GM18519 (cell line): Measurements from ENCODE around the gene OSTN.
A peak's percentile ranks its signal among the peaks of the same experiment; 100 is the strongest.

Experiments used
- ATAC-seq: cut with Tn5 transposase; IDR thresholded peaks from one replicate; pipeline ENCODE4 v1.9.1; 2021; ENCODE audit warnings: mild to moderate bottlenecking, moderate library complexity; ENCODE audit not compliant: unreplicated experiment, low FRiP score

OSTN gene

DNA sequence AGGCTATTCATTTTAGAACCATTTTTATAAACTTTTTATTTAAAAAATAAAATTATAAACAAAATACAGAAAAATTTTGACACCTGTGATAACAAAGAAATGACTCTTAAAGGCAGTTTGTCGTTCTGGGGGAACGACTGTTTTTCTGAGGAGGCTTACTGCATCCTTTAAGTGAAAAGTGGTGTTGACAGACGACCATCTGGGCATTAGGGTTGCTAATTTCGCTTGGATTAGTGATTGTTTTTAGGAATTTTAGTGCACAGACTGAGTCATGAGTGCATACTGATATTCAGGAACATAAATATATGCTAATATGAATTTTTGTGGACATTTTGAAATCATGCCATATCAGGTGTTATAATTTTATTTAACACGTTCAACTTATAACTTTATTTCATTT lies 28.5 kb downstream of the OSTN start:
- ATAC-seq = no peak

GRCh38 chr3:191234216-191234615 lies 35.2 kb downstream of the OSTN start:
- no peak for ATAC-seq

DNA sequence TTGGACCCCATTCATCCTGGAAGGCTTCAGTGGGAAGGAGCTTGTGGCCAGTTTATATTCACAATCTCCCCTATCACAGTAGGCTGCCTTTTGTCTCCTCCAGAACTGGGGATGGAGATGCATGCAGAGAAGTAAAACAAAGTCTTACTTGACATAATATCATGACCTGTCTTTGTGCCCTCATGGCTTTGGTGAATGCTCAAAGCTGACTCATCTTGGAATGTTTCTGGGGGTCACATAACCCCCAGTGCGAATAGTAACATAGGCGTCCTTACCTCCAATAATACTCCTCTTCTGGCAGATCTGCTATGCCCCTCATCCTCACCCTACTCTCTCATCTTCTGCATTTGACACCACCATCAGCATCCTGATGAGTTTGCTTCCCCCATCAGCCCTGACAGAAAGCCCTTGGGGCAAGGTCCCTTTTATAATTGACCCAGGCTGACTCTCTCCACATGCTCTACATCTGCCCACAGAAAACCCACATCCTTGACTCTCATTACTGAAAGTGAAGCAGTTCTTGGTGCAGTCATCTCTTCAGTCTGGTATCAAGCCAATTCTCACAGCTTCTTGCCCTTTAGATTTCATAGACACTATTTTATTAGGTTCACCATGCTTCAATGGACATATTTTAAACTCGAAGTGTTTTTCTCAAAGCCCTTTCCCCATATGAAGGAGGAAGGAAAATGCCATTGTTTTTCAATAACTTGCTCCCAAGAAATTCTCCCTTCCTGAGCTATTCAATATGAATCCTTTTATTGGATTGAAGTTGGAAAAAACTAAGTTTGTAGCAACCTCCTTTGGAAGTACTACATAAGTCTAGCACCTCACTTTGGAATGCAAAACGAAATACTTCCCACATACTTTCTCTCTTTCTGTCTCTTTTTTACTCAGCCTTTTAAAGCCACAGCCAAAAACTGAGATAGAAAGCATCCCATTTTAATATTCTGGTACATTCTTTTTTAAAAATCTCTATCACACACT lies 36.6 kb downstream of the OSTN start:
- peak; percentile 99 for ATAC-seq

DNA sequence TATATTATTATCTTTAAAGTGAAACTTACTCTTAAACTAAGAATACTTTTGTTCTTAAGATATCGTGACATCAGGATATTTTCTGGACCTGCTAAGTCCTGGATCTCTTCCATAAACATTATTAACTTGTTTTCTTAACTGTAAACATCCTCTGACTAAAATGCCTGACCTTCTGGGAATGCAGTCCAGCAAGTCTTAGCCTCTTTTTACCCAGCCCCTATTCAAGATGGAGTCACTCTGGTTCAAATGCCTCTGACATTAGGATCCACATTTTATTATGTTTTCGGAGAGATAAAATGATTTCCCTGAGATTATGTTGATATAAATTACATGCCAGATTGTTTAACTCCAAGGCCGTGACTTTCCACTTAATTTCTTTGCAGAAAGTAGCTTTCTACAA lies 37.6 kb downstream of the OSTN start:
- ATAC-seq = no peak

- no peak for ATAC-seq
These were observed 38.2 kb downstream of the OSTN start for GRCh38 chr3:191237047-191237882.

GRCh38 chr3:191238321-191238817 lies 39.3 kb downstream of the OSTN start:
- ATAC-seq = no peak

GRCh38 chr3:191239407-191240031 lies 40.5 kb downstream of the OSTN start:
- ATAC-seq = no peak

DNA sequence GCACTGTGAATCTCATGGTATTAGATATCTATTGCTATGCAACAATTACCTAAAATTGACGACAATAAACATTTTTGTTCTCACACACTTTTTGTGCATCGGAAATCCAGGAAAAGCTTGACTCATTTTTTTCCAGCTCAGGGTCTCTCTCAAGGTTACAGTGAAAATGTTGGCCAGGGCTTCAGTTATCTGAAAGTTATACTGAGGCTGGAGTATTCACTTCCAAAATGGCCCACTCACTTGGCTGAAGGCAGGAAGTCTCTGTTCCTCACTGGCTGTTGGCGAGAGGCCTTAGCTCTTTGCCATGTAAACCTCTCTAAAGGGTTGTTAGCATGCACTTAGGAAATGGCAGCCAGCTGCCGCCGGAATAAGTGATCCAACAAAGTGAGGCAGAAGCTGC lies 41.4 kb downstream of the OSTN start:
- no peak for ATAC-seq

DNA sequence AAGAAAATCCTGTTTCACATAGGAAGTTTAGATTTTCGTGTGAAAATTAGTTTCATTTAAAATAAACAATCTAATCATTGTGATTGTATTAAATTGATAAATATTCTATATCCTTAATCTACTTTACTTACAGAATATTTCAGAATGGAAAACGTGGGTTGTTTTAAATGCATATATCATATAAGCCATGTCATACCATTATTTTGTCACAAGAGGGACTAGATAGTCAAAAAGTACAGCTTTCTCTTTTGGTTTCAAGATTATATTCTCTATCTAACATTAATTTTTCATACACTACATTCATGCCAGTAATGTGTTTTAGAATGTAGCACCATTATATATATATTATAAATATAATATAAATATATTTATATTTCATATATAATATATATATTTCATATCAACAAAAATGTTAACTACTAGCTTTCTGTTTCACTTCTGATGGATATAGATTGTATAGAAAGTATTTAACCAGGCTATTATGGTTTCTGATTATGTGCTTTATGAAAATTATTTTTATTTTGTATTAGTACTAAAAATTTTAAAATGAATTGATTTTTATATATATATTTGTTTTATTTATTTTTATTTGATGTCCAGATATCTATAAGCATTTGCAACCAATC lies 45.3 kb downstream of the OSTN start:
- ATAC-seq = peak; percentile 39

DNA sequence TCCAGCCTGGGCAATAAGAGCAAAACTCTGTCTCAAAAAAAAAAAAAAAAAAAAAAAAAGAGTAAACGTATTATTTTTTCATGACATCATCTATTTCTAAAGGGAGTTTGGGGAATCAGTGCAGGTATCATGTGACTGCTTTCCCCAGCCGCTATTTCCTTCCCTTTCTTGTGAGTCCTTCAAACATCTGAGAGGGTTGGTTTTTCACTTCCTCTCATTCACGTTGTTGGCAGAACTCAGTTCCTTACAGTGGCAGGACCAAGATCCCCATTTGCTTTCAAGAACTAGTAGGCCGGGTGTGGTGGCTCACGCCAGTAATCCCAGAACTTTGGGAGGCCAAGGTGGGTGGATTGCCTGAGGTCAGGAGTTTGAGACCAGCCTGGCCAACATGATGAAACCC lies 47.0 kb downstream of the OSTN start:
- ATAC-seq = peak; percentile 74

- no peak for ATAC-seq
These were observed 47.6 kb downstream of the OSTN start for GRCh38 chr3:191246630-191247029.

DNA sequence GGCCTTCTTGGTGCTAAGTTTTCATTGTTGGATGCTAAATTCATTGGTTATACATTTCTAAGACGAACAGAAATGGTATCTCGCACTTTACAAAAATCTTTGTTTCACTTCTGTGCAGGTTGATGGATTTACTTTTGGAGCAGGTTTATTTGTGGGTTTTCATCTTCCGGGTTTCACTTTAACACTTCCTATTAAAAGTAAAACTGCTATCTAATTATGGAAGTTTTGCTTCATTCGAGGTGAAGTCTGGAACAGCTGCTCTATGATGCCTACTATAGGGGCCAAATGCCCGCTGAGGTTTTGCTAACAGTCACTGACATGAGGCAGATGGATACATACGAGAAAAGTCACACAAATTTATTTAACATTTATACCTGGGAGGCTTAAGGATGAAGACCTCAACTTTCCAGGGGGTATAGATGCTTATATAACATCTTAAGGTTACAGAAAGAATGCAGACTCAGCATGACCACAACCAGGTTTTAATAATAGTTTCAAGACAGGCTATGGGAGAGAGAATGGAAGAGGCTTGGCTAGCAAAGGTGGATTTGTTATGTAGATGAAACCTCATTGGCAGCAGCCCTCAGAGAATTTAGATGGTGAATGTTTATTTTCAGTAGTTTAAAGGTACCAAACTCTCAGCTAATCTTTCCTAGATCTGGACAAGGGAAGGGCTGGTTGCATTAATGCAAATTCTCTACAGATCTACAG lies 54.2 kb downstream of the OSTN start:
- peak; percentile 36 for ATAC-seq

DNA sequence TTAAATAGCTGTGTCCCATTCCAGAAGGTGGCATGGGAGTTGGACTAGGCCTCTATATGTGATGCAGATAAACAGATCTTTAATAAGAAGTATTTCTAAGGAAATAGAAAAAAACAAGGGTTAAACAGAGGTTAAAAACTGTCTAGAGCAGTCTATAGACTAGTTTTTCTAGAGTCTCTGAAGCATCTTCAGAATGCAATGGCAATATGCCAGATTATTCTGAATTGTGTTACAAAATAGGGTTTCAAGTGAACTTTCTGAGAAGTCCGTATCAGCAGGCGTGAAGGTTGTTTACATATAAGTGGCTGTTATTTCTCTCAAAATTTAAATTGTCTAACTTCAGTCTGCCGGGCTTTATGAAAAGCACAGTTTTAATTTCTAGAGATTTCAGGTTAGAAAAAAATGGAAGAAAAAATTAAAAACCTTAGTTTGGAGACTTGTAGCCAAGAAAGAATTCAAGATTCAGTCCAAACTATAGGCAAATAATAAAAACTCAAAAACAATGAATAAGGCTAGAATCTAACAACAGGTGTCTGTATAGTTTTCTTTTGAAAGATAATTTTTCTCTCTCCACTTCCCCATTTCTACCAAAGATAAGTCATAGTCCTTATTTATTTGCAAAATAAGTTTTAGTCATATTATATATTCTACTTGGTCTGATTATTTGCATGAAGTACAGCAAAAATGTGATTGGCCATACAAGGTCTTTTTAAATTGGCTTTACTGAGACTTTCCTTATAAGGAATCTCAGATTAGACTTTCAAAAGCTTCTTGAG lies 55.2 kb downstream of the OSTN start:
- ATAC-seq = no peak

GRCh38 chr3:191255156-191255555 lies 56.1 kb downstream of the OSTN start:
- ATAC-seq = no peak

DNA sequence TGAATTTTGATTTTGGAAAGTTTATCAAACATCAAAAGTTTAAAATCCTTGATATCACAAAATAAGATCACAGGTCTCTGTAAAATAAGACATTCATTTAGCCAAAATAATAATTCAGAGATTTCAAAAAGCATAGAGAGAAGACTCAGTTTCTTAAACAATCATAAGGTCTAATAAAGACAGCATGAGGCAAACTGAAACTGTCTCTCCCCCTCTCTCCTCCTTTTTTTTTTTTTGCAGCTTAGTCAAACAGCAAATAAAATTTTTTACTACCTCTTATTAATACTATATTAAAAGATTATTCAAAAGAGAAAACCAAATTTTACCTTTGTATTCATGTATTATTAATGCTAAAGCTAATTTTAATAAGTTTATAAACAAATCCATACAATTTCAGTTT lies 57.4 kb downstream of the OSTN start:
- no peak for ATAC-seq

DNA sequence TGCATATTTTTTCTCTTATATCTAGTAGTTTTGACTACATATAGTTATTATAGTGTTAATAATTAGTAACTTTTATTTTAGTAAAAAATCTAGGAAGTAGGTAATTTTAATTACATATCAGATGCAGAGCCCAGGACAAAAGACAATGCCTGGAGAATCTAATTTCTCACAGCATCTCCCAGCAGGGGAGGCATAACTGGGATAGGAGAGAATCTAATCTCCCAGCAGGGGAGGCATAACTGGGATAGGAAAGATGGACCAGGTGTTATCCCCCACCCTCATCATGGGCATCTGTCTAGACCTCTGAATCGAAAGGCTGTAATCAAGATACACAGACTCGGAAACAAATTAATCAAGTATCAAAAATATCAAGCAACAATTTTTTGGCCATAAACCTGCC lies 58.2 kb downstream of the OSTN start:
- no peak for ATAC-seq

- no peak for ATAC-seq
These were observed 60.4 kb downstream of the OSTN start for GRCh38 chr3:191259486-191259885.

GRCh38 chr3:191260431-191261303 lies 61.6 kb downstream of the OSTN start:
- ATAC-seq = no peak
